ENCODE results near the gene ABLIM3. TPM values are rescaled to one million over a fixed set of nuclear protein-coding genes. Genes with fewer than 3 reads are reported as not detected.

ABLIM3 gene
- total RNA-seq, 1 donor from 2014 or later: 20.0 TPM

GRCh38 chr5:149217096-149217802, 76.0 kb downstream of the ABLIM3 start:
- DNase-seq (ENCODE audit: low read depth in 2 of 2): no peak

- no peak for DNase-seq (ENCODE audit: low read depth in 2 of 2)
Observed at GRCh38 chr5:149217803-149218155, 76.5 kb downstream of the ABLIM3 start.

GRCh38 chr5:149219584-149219983, 78.3 kb downstream of the ABLIM3 start:
- no peak for DNase-seq (ENCODE audit: low read depth in 2 of 2)

- peak; percentile 16 to 53 for DNase-seq (ENCODE audit: low read depth in 2 of 2)
Observed at GRCh38 chr5:149220750-149221149, 79.5 kb downstream of the ABLIM3 start.

GRCh38 chr5:149221326-149221725, 80.0 kb downstream of the ABLIM3 start:
- peak in 1 of 2 donors; percentile 58 for DNase-seq (ENCODE audit: low read depth in 2 of 2)

GRCh38 chr5:149221731-149222342, 80.5 kb downstream of the ABLIM3 start:
- peak in 1 of 2 donors; percentile 56 for DNase-seq (ENCODE audit: low read depth in 2 of 2)

GRCh38 chr5:149223081-149223848, 82.0 kb downstream of the ABLIM3 start:
- no peak for DNase-seq (ENCODE audit: low read depth in 2 of 2)

- DNase-seq (ENCODE audit: low read depth in 2 of 2): no peak
Observed at GRCh38 chr5:149224282-149224681, 83.0 kb downstream of the ABLIM3 start.

GRCh38 chr5:149227168-149227826, 86.0 kb downstream of the ABLIM3 start:
- DNase-seq (ENCODE audit: low read depth in 2 of 2): peak; percentile 73 to 87

- DNase-seq (ENCODE audit: low read depth in 2 of 2): peak; percentile 96 to 98
Observed at GRCh38 chr5:149228618-149229297, 87.5 kb downstream of the ABLIM3 start.

GRCh38 chr5:149229298-149229937, 88.1 kb downstream of the ABLIM3 start:
- DNase-seq (ENCODE audit: low read depth in 2 of 2): no peak

GRCh38 chr5:149235841-149236240, 94.5 kb downstream of the ABLIM3 start:
- DNase-seq (ENCODE audit: low read depth in 2 of 2): no peak

- DNase-seq (ENCODE audit: low read depth in 2 of 2): peak; percentile 33 to 39
Observed at GRCh38 chr5:149237662-149238061, 96.4 kb downstream of the ABLIM3 start.

GRCh38 chr5:149238540-149238939, 97.2 kb downstream of the ABLIM3 start:
- peak in 1 of 2 donors; percentile 36 for DNase-seq (ENCODE audit: low read depth in 2 of 2)

GRCh38 chr5:149239917-149240316, 98.6 kb downstream of the ABLIM3 start:
- DNase-seq (ENCODE audit: low read depth in 2 of 2): no peak

GRCh38 chr5:149240354-149240998, 99.2 kb downstream of the ABLIM3 start:
- DNase-seq (ENCODE audit: low read depth in 2 of 2): peak in 1 of 2 donors; percentile 37

- no peak for DNase-seq (ENCODE audit: low read depth in 2 of 2)
Observed at GRCh38 chr5:149242339-149242738, 101.0 kb downstream of the ABLIM3 start.

GRCh38 chr5:149246906-149247305, 105.6 kb downstream of the ABLIM3 start:
- DNase-seq (ENCODE audit: low read depth in 2 of 2): no peak

GRCh38 chr5:149247726-149248125, 106.4 kb downstream of the ABLIM3 start:
- no peak for DNase-seq (ENCODE audit: low read depth in 2 of 2)

GRCh38 chr5:149251546-149251945, 110.3 kb downstream of the ABLIM3 start:
- no peak for DNase-seq (ENCODE audit: low read depth in 2 of 2)

Measured in lung microvascular endothelial cell (primary cell).